ENCODE measurements around the gene WDFY1.

WDFY1 gene

GRCh38 chr2:223944703-223945531 lies at the start of gene WDFY1:
WDFY1 (minus strand) TSS chr2:223945335; CDS start chr2:223945284, 51 bp downstream.
- peak; percentile 96 for DNase-seq (ENCODE audit: low spot score)

DNA sequence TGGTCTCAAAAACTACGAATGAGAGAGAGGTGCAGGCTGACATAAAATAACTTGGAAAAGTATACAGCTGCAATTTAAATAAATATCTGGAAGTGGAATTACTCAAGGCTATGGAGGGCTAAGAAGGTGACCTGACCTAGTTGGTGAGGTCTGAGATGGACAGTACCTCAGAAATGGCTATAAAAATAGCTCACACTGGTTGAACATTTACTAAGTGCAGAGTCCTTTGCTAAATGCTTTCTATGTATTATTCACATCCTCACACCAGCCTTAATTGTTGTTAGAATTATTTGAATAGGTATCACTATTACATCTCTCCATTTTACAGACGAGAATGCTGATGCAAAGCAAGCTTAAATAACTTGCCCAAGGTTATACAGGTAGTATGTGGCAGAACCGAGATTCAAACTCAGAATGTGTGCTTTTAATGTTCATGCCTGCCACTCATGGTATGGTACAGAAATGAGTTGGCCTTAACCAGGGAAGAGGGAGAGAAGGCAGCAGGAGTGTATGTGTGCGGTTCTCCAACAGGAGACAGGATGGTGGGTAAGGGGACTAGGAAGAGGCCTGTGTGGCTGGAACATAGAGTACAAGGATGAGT lies 49.5 kb upstream of the WDFY1 start:
- DNase-seq (ENCODE audit: low spot score): no peak

DNA sequence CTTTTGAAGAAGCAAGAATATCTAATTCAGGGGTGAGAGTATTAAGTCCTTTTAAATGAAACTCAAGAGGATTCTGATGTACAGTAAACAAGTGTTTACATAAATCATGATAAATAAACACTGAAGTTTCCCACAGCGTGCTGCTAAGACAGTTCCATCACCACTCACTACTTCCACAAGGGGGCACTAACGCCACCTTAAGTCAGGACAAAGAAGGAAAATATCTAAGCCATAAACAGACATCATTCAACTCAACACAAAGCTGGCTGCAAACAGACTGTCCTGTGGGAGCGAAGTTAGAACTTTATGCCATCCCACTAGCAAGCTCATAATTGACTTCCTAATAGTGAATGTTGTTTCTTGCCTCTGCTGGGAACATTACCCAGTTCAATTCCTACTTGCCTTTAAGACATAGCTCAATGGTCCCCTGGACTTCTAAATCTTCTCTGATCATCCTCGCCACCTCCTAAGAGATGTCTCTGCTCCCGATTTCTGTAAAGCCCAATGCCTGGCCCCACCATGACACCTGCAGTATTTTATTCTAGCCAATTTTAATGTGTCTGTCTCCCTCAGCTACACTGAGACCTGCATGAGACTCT lies 48.6 kb upstream of the WDFY1 start:
- peak; percentile 70 for DNase-seq (ENCODE audit: low spot score)

DNA sequence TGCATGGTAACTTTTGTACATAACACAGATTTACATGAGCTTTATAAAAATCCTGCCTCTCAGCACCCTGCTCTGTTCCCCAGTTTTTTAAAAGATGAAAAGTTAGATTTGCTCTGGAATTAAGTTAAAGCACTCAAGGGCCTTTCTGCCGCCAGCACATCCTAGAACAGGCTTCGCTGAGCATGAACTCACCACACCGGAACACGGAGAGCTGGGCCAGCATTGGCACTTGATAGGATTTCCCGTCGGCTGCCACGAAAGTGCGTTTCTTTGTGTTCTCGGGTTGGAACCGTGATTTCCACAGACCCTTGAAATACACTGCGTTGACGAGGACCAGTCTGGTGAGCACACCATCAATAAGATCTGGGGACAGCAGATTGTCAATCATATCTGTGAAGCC lies 46.5 kb upstream of the WDFY1 start:
- DNase-seq (ENCODE audit: low spot score): no peak

GRCh38 chr2:223989856-223990232 lies 44.7 kb upstream of the WDFY1 start:
- no peak for DNase-seq (ENCODE audit: low spot score)

DNA sequence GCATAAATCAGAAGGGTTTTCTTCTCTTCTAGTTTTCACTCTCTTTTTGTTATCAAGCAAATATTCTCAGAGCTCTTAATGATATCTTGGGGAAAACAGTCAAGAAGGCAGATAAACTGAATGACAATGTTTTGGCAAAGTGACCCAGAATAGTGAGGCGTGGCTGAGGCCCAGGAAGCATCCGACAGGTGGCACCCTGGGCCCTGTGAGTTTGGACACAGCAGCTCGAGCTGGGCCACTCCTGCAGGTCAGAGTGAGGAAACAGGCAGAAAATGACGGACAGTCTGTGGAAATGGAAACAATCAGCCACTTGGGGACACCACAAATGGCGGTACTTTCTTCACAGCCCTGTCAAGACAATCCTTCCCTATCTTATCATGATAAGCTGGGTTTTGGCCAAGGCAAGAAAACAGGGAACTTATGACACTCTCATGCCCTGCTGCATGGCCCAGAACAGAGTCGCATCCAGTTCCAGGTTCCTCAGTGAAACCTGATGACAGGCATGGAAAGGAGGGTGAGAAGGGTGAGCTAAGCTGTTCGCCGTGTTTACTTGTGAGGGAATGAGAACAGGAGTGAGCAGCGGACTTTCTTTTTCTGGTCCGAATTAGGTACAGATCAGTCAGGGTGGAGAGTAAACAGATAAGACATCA lies 44.2 kb upstream of the WDFY1 start:
- no peak for DNase-seq (ENCODE audit: low spot score)

GRCh38 chr2:223981241-223981640 lies 36.1 kb upstream of the WDFY1 start:
- DNase-seq (ENCODE audit: low spot score): no peak

GRCh38 chr2:223980803-223981202 lies 35.7 kb upstream of the WDFY1 start:
- no peak for DNase-seq (ENCODE audit: low spot score)

DNA sequence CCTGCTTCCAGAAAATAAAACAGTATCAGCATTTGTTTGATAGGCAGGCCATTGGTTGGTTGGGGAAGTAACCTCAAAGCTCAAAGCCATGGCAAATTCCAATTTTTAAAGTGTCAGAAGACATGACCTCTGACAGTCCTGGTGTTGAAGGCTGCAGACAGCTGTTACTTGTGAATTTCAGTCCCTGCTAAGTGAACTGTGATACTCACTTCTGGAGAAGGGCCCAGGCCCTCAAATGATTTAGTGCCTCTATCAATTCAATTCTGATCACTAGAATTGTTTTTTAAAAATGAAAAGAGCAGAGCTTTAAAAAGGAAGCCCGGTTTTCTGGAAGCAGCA lies 35.2 kb upstream of the WDFY1 start:
- DNase-seq (ENCODE audit: low spot score): no peak

DNA sequence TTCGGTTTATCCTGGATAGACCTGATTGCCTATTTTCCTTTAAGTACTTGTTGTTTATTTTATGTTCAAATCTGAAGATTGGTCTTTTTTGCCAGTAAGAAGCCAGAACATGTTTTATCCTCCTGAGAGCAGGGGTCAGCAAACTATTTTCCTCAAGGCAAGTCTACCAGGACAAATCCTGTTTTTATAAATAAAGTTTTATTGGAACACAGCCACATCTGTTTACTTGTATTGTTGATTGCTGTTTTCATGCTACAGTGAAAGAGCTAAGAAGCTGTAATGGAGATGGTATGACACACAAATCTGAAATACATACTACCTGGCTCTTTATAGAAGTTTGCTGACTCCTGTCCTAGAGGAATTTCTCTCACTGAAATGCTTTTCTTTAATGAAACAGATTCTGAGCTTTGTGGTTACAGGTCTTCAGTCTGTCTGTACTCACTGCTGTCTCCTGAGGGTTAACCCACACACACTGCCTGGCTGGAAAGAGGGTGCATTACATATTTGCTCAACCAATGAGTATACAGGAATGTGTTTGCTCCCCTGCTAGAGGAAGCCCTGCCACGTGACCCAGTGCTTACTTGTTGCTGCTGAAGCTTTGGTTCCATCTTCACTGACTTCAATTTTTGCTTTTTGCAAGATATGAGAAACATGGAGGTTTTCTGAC lies 34.7 kb upstream of the WDFY1 start:
- no peak for DNase-seq (ENCODE audit: low spot score)

DNA sequence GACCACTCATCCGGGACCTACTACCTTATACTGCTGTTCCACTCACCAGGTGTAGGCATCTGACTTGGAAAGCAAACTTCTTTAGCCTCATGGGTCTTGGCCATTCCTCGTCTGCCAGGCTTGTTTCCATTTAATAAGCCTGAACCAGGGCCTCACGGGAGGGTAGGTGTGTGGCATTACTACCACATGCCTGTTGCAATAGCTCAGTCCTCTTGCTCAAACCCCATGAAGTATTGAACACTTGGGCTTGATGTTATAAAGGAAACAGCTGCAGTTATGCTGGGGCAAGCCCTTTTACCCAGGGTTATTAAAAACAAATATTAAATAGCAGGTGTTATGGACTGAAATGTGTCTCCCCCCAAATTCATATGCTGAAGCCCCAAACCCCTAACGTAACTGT lies 33.3 kb upstream of the WDFY1 start:
- no peak for DNase-seq (ENCODE audit: low spot score)

DNA sequence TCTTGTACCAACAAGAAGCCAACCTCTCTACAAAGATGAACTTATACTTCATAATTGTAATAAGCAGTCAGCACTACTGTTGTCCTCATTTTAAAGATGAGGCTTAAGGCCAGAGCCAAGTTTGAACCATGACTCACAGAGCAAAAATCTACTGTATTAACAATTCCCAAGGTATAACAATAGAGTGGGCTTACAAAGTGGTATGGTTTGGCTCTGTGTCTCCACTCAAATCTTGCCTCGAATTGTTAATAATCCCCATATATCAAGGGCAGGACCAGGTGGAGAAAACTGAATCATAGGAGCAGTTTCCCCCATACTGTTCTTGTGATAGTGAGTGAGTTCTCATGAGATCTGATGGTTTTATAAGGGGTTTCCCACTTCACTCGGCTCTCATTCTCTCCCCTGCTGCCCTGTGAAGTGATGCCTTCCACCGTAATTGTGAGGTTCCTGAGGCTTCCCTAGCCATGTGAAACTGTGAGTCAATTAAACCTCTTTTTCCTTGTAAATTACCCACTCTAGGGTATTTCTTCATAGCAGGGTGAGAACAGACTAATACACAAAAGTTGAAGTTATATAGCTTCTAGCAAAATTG lies 31.6 kb upstream of the WDFY1 start:
- no peak for DNase-seq (ENCODE audit: low spot score)

GRCh38 chr2:223973606-223974005 lies 28.5 kb upstream of the WDFY1 start:
- DNase-seq (ENCODE audit: low spot score): no peak

DNA sequence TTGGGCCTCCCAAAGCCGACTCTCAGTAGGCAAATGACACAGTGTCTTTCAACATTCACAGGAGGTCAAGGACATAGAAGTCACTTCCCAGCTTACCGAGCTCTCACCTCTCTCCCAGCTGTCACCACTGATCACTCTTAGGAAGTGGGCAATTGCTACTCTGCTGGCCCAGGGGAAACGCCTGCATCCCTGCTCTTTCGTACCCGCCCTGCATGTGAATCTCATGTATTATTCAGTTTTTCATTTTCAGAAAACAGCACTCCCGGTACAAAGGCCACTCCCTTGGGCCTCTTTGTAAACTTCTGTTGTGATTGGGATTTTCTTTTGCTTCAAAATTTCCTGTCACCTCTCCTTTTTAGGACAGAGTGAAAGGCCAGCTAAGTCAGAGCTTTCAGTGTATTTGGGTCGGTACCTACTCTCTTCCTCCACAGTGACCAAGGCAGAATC lies 27.5 kb upstream of the WDFY1 start:
- DNase-seq (ENCODE audit: low spot score): no peak

GRCh38 chr2:223971731-223972130 lies 26.6 kb upstream of the WDFY1 start:
- no peak for DNase-seq (ENCODE audit: low spot score)

- DNase-seq (ENCODE audit: low spot score): peak; percentile 26
These were observed 25.4 kb upstream of the WDFY1 start for GRCh38 chr2:223970343-223971128.

DNA sequence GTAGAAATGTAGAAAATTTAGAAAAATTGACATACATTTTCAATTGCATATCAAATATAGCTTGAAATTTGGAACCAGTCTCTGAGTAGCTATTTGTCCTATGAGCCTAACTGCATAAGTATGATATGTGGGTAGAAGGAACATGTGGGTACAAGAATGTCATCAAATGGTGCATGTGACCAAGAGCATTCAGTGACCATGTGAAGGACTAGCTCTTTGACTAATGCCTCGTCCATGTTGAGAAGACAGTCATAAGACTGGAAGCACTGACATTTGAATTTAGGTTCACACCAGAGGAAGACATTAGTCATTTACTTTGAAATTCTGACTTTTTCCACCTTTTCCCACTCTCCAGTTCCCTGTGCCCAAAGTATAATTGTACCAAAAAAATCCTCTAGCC lies 24.7 kb upstream of the WDFY1 start:
- DNase-seq (ENCODE audit: low spot score): no peak

DNA sequence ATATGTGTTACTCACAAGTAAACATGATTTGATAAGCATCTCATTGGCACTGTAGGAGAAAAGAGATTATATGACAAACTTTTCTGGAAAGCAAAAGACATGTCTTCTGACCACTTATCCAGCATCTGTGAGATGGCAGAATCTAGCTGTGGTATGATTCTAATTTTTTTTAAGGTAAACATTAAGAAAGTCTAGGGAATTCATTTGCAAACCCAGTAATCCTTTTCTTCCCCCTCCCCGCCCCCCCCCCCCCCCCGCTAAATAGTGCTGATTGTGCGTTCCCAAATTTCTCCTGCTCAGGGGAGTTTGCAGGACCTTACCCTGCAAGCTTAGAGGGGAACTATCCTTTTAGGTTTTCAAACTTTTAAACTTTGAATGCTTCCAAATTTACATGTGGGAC lies 24.2 kb upstream of the WDFY1 start:
- DNase-seq (ENCODE audit: low spot score): no peak

DNA sequence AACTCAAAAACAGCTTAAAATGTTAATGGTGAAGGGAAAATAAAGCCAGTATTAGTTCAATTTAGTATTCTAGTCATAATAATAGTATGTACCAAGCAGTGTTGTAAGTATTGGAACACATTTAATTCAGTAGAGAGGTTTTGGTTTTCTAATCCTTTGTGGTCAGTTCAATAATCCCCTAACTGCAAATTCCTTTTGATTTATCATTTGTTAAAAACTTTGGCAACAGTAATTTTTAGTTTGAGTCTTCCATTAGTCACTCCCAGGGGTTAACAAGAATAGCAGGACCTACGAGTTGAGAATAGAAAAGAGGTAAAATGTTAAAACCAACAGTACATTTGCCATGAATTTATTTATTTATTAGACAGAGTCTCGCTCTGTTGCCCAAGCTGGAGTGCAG lies 22.8 kb upstream of the WDFY1 start:
- DNase-seq (ENCODE audit: low spot score): no peak

GRCh38 chr2:223959688-223960087 lies 14.6 kb upstream of the WDFY1 start:
- DNase-seq (ENCODE audit: low spot score): no peak

Measured in D341Med (cell line).